Measurements from ENCODE around the gene CCL3.

DNA sequence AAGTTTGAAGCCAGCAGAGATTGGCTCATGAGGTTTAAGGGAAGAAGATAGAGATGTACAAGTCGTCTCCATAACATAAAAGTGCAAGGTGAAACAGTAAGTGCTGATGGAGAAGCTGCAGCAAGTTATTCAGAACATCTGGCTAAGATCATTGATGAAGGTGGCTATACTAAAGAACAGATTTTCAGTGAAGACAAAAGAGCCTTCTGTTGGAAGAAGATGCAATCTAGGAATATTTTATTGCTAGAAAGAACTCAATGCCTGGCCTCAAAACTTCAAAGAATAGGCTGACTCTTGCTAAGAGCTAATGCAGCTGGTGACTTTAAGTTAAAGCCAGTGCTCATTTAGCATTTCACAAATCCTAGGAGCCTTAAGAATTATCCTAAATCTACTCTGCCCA lies 39.7 kb upstream of the CCL3 start:
- TF ChIP-seq, protein P1, sequence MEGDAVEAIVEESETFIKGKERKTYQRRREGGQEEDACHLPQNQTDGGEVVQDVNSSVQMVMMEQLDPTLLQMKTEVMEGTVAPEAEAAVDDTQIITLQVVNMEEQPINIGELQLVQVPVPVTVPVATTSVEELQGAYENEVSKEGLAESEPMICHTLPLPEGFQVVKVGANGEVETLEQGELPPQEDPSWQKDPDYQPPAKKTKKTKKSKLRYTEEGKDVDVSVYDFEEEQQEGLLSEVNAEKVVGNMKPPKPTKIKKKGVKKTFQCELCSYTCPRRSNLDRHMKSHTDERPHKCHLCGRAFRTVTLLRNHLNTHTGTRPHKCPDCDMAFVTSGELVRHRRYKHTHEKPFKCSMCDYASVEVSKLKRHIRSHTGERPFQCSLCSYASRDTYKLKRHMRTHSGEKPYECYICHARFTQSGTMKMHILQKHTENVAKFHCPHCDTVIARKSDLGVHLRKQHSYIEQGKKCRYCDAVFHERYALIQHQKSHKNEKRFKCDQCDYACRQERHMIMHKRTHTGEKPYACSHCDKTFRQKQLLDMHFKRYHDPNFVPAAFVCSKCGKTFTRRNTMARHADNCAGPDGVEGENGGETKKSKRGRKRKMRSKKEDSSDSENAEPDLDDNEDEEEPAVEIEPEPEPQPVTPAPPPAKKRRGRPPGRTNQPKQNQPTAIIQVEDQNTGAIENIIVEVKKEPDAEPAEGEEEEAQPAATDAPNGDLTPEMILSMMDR (IDR thresholded peaks at IDR 0.05; ENCODE audit: insufficient read depth, low read depth, low read length), result no peak
- TF ChIP-seq EZH2 (IDR thresholded peaks at IDR 0.05; ENCODE audit: insufficient read depth, low read length), result no peak

All from astrocyte (in vitro differentiated cells and primary cell).